ENCODE results near the gene GPBP1. TPM values are rescaled to one million over a fixed set of nuclear protein-coding genes. Genes with fewer than 3 reads are reported as not detected.
A peak's percentile ranks its signal among the peaks of the same experiment; 100 is the strongest.

Gene GPBP1
- total and polyA plus RNA-seq, 8 donors = 23.4 to 54.0 (median 29.0) TPM

DNA sequence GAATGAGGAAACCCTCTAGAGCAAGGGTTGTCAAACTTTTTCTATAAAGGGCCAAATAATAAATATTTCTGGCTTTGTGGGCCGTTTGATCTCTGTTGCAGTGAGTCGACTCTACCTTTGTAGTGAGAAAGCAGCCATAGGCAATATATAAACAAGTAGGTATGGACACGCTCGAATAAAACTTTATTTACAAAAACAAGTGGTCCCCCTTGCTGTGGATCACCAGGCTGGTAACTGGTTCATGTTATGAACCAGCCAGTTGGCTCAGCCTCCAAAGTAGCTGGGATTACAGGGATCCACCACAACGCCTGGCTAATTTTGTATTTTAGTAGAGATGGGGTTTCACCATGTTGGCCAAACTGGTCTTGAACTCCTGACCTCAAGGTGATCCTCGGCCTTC, 118.5 kb downstream of the GPBP1 start:
- Histone ChIP-seq H3K36me3 (no peaks in the 10 kb centered on the region), H3K4me1 (no peaks in the 10 kb centered on the region), H3K27ac (no peak overlapping the region), H3K9me3 (no peaks in the 10 kb centered on the region), H3K27me3 (no peaks in the 10 kb centered on the region), H3K4me3 (no peak overlapping the region)
- intact Hi-C loops (cut with DNase I) = loop anchor here in 2 of 3 donors (5.0 to 10.0 kb wide), 2 partner anchors 1170 to 1172 kb away; partner anchors contain the start of gene PLK2 (in 2 of the 2)
- 83 to 90% methylated on average over 6 of the region's 6 CpGs for WGBS, 2 donors
- ATAC-seq (no peak), DNase-seq (no peak), FAIRE-seq (no peak)
- TF ChIP-seq, protein P1, sequence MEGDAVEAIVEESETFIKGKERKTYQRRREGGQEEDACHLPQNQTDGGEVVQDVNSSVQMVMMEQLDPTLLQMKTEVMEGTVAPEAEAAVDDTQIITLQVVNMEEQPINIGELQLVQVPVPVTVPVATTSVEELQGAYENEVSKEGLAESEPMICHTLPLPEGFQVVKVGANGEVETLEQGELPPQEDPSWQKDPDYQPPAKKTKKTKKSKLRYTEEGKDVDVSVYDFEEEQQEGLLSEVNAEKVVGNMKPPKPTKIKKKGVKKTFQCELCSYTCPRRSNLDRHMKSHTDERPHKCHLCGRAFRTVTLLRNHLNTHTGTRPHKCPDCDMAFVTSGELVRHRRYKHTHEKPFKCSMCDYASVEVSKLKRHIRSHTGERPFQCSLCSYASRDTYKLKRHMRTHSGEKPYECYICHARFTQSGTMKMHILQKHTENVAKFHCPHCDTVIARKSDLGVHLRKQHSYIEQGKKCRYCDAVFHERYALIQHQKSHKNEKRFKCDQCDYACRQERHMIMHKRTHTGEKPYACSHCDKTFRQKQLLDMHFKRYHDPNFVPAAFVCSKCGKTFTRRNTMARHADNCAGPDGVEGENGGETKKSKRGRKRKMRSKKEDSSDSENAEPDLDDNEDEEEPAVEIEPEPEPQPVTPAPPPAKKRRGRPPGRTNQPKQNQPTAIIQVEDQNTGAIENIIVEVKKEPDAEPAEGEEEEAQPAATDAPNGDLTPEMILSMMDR (IDR thresholded peaks at IDR 0.05) = no peak

DNA sequence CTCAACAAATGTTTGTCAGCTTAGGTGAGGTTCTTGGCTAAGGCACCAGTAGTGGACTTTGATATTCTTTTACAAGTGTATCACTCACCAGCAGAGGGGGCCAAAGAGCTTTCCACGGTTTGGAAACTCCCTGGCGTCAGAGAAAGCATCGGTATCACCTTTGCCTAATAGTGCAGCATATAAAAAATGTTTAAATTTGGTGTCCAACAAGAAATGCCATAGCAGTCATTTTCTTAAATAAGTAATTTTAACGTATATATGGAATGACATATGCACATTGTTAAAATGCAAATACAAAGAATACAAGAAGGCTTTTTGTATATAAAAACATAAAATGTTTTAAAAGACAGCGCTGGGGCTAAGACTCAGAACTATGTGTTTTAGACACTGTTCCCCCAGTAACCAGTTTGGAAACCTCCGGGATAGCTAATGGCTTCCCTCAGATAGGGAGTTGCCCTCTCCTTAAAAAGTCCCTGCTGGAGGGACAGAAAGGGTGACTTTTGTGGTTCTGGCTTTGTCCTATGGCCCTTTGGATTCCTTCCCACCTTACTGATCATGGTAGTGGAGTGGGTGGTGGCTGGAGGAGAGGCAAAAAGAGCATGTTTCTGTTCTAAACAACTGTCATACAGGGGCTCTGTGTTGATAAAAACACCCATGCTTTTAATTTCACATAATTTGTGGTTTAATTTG, 124.6 kb downstream of the GPBP1 start:
- Histone ChIP-seq H3K4me3 (no peak overlapping the region), H3K27ac (peak overlapping the region in 2 of 4 donors; percentile 1 to 8), H3K4me1 (peaks cover 0 to 6% (median 5%) of the 10 kb centered on the region in 3 donors), H3K36me3 (no peaks in the 10 kb centered on the region), H3K27me3 (no peaks in the 10 kb centered on the region), H3K9me3 (no peaks in the 10 kb centered on the region)
- FAIRE-seq = peak; percentile 85
- 15% methylated on average over 6 of the region's 6 CpGs for WGBS, 2 donors
- intact Hi-C loops (cut with DNase I) = loop anchor here in 1 of 3 donors (10.0 kb wide), 1 partner anchor 1166 kb away; the partner anchor contains the start of gene PLK2
- TF ChIP-seq, protein P1 (IDR thresholded peaks at IDR 0.05) = peak; percentile 56 to 74 (median 58)
- peak; percentile 94 to 98 (median 97) for ATAC-seq
- DNase-seq = peak; percentile 54 to 88 (median 81)

DNA sequence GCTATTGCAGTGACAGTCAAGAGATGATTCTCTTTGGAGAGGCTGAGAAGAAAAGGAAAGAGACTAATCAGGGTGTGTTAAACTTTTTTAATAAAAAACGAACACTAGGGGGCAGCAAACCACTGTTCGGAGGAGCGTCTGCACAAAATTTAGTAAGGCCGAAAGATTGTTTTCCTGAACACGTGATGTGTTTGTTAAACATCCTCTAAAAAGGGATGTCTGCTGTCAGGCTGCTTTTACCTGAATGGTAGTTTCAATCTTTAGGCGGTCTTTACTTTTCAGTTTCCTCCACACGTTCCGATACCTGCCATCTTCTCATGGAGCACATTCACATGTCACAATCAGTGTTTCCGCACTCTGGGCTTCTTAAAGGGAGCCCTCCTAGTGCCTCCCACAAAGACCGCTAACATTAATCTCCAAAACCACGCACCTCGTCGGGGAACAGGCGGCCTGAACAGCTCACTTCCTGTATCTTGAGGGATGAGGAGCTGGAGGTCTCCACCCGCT, 125.2 kb downstream of the GPBP1 start:
- no peaks in the 10 kb centered on the region for H3K9me3 ChIP-seq
- 25 to 33% methylated on average over 15 of the region's 15 CpGs for WGBS, 2 donors
- no peaks in the 10 kb centered on the region for H3K36me3 ChIP-seq
- FAIRE-seq (peak; percentile 78), ATAC-seq (peak; percentile 82 to 88 (median 83)), DNase-seq (peak in 3 of 6 donors; percentile 13 to 42 (median 36))
- no peak overlapping the region for H3K4me3 ChIP-seq
- peak overlapping the region in 2 of 4 donors; percentile 1 to 8 for H3K27ac ChIP-seq
- peaks cover 0 to 6% (median 5%) of the 10 kb centered on the region in 3 donors for H3K4me1 ChIP-seq
- intact Hi-C loops (cut with DNase I) = loop anchor here in 1 of 3 donors (10.0 kb wide), 1 partner anchor 1166 kb away; the partner anchor contains the start of gene PLK2
- no peaks in the 10 kb centered on the region for H3K27me3 ChIP-seq
- TF ChIP-seq, protein P1 (IDR thresholded peaks at IDR 0.05) = peak; percentile 21 to 77 (median 62)

DNA sequence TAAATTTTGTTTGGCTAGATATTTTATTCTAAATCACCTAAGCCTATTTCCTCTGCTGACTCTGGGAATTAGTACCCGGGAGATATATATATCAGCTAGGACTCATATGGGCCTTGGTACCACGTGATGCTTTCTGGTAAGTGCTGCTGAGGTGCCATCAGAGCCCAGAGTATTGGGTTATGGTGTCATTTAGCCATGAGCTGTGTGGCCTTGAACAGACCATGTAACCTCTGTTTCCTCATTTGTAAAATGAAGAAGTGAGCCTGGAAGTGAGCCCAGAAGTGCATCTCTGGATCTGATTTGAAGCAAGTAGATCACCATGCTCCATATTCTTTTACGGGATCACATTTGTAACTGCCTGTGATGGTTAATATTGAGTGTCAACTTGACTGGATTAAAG, 126.1 kb downstream of the GPBP1 start:
- no peaks in the 10 kb centered on the region for H3K36me3 ChIP-seq
- no peak for ATAC-seq
- intact Hi-C loops (cut with DNase I) = loop anchor here in 1 of 3 donors (10.0 kb wide), 2 partner anchors 195 to 1165 kb away; partner anchors contain the start of gene PLK2
- H3K4me1 ChIP-seq = peaks cover 0 to 6% (median 5%) of the 10 kb centered on the region in 3 donors
- H3K4me3 ChIP-seq = no peak overlapping the region
- no peaks in the 10 kb centered on the region for H3K27me3 ChIP-seq
- DNase-seq = no peak
- WGBS, 2 donors = 72 to 75% methylated on average over 3 of the region's 3 CpGs
- no peak for FAIRE-seq
- no peaks in the 10 kb centered on the region for H3K9me3 ChIP-seq
- TF ChIP-seq, protein P1 (IDR thresholded peaks at IDR 0.05) = no peak
- H3K27ac ChIP-seq = no peak overlapping the region

Measured in pancreas (tissue), 10 donors.